Measurements from ENCODE around the gene MCCC2.

GRCh38 chr5:71681296-71681695 lies 94.2 kb downstream of the MCCC2 start:
- no peak for TF ChIP-seq POLR2A (IDR thresholded peaks at IDR 0.05; ENCODE audit: low read depth)
- TF ChIP-seq POLR2AphosphoS5 (IDR thresholded peaks at IDR 0.05), result peak; percentile 9 to 13
- no peak for TF ChIP-seq EP300 (IDR thresholded peaks at IDR 0.05)
